Liver (tissue), 9 donors: ENCODE data around the gene XDH. TPM values are rescaled to one million over a fixed set of nuclear protein-coding genes. Genes with fewer than 3 reads are reported as not detected.
A peak's percentile ranks its signal among the peaks of the same experiment; 100 is the strongest.

Source experiments
- DNase-seq: peaks from one replicate; pipeline ENCODE4 v3.0.0-alpha.2; 2017; ENCODE audit warnings: low spot score
- H3K27ac ChIP-seq, 2 donors: one replicate each; pipeline ENCODE4 v1.7.0; 2013; ENCODE audit warnings: inconsistent platforms in 2 of 2, low read length in 2 of 2, control low read depth in 1 of 2, low read depth in 1 of 2, mild to moderate bottlenecking in 1 of 2
- H3K27me3 ChIP-seq, 4 donors: one replicate each; pipeline versions ENCODE4 v1.6.1 to v1.7.0; 2013; ENCODE audit warnings: low read length in 3 of 4, inconsistent platforms in 1 of 4, mild to moderate bottlenecking in 1 of 4, moderate library complexity in 1 of 4; ENCODE audit not compliant: control insufficient read depth in 4 of 4, insufficient read depth in 4 of 4
- H3K36me3 ChIP-seq, 4 donors: one replicate each; pipeline versions ENCODE4 v1.6.1 to v1.7.0; 2013; ENCODE audit warnings: low read length in 3 of 4, mild to moderate bottlenecking in 3 of 4, low read depth in 1 of 4, moderate library complexity in 1 of 4; ENCODE audit not compliant: control insufficient read depth in 4 of 4, insufficient read depth in 3 of 4
- H3K4me1 ChIP-seq, 4 donors: one replicate each; pipeline versions ENCODE4 v1.6.1 to v1.7.0; 2013; ENCODE audit warnings: low read length in 3 of 4, mild to moderate bottlenecking in 3 of 4, moderate library complexity in 1 of 4; ENCODE audit not compliant: control insufficient read depth in 4 of 4, insufficient read depth in 4 of 4
- H3K4me3 ChIP-seq, 3 donors: one replicate each; pipeline versions ENCODE4 v1.6.1 to v1.7.0; 2013; ENCODE audit warnings: low read length in 3 of 3, control low read depth in 1 of 3, low read depth in 1 of 3, mild to moderate bottlenecking in 1 of 3
- H3K9ac ChIP-seq, 2 donors: one replicate each; pipeline ENCODE4 v1.7.0; 2013; ENCODE audit warnings: low read length in 2 of 2, mild to moderate bottlenecking in 2 of 2, moderate library complexity in 2 of 2, control low read depth in 1 of 2, low read depth in 1 of 2
- H3K9me3 ChIP-seq, 4 donors: one replicate each; pipeline versions ENCODE4 v1.6.1 to v1.7.0; 2013; ENCODE audit warnings: low read length in 3 of 4; ENCODE audit not compliant: control insufficient read depth in 4 of 4
- CTCF ChIP-seq: fragments of 150-350 bp; IDR thresholded peaks from 2 replicates; pipeline ENCODE4 v1.5.1; 2017; ENCODE audit warnings: improper control_type of control experiment, low read depth, low read length; ENCODE audit not compliant: missing input control
- EGR1 ChIP-seq, 2 donors: IDR thresholded peaks; 2 replicates each; pipeline ENCODE4 v1.6.1; 2016 to 2018; ENCODE audit warnings: antibody characterized with exemption in 2 of 2, low read depth in 2 of 2
- FOXA1 ChIP-seq: IDR thresholded peaks from 2 replicates; pipeline ENCODE4 v1.6.1; 2016; ENCODE audit warnings: antibody characterized with exemption
- HNF4A ChIP-seq, 2 donors: conservative IDR thresholded peaks; 2 replicates each; pipeline ENCODE4 v1.6.1; 2016; ENCODE audit warnings: antibody characterized with exemption in 2 of 2, mild to moderate bottlenecking in 2 of 2
- HNF4G ChIP-seq: IDR thresholded peaks from 2 replicates; pipeline ENCODE4 v1.6.1; 2016; ENCODE audit warnings: antibody characterized with exemption
- JUND ChIP-seq, 2 donors: IDR thresholded peaks; 2 replicates each; pipeline ENCODE4 v1.6.1; 2016; ENCODE audit warnings: antibody characterized with exemption in 2 of 2
- NR2F2 ChIP-seq: IDR thresholded peaks from 2 replicates; pipeline ENCODE4 v1.6.1; 2016; ENCODE audit warnings: antibody characterized with exemption
- RAD21 ChIP-seq, 2 donors: IDR thresholded peaks; 2 replicates each; pipeline ENCODE4 v1.6.1; 2016; ENCODE audit warnings: antibody characterized with exemption in 2 of 2, mild to moderate bottlenecking in 2 of 2
- RXRA ChIP-seq, 2 donors: IDR thresholded peaks; 2 replicates each; pipeline ENCODE4 v1.6.1; 2017 to 2018; ENCODE audit warnings: antibody characterized with exemption in 2 of 2, mild to moderate bottlenecking in 1 of 2
- SP1 ChIP-seq: IDR thresholded peaks from 2 replicates; pipeline ENCODE4 v1.6.1; 2018; ENCODE audit warnings: antibody characterized with exemption, mild to moderate bottlenecking
- YY1 ChIP-seq: IDR thresholded peaks from 2 replicates; pipeline ENCODE4 v1.6.1; 2016; ENCODE audit warnings: antibody characterized with exemption, mild to moderate bottlenecking
- WGBS: extraction: QIAGEN DNeasy Blood & Tissue Kit; methylation state at CpG from one replicate; pipeline ENCODE4 v1.1.7; 2013; 5-methylcytosine and 5-hydroxymethylcytosine counted together
- polyA plus RNA-seq, 2 donors: library from polyadenylated mRNA; stranded (reverse) in 1 of 2; unstranded in 1 of 2; fragments of 200-250 nt in 1 of 2; fragments of >200 nt in 1 of 2; fragmentation: Nextera tagmentation in 1 of 2; extraction: Ambion mirVana in 1 of 2; gene quantifications; one replicate each; pipeline versions ENCODE4 v1.2.1 to v1.2.3, GENCODE V29; 2013 to 2015
- total RNA-seq, 2 donors: library from RNA; depleted of rRNA; stranded (reverse); fragments of >200 nt; gene quantifications; one replicate each; pipeline ENCODE4 v1.2.3, GENCODE V29; 2014
- TF ChIP-seq, protein P1 (sequence below): IDR thresholded peaks from 2 replicates; pipeline ENCODE4 v1.6.1; 2016; ENCODE audit warnings: antibody characterized with exemption
- TF ChIP-seq, protein P2 (sequence below): IDR thresholded peaks from 2 replicates; pipeline ENCODE4 v1.6.1; 2016; ENCODE audit warnings: antibody characterized with exemption, mild to moderate bottlenecking
- TF ChIP-seq, protein P3 (sequence below): IDR thresholded peaks from 2 replicates; pipeline ENCODE4 v1.6.1; 2016; ENCODE audit warnings: antibody characterized with exemption
- donor health status: healthy.
- donor health status: healthy.
- donor health status: healthy.
- donor health status: healthy.
- donor health status: healthy.

XDH gene
- total and polyA plus RNA-seq, 4 donors: 6.8 to 76.6 (median 12.0) TPM

- 41% methylated on average over 3 of the region's 3 CpGs for WGBS
- H3K4me3 ChIP-seq: no peak overlapping the region
- no peak for DNase-seq
These were observed 20.4 kb upstream of the XDH start for GRCh38 chr2:31434911-31435310.

DNA sequence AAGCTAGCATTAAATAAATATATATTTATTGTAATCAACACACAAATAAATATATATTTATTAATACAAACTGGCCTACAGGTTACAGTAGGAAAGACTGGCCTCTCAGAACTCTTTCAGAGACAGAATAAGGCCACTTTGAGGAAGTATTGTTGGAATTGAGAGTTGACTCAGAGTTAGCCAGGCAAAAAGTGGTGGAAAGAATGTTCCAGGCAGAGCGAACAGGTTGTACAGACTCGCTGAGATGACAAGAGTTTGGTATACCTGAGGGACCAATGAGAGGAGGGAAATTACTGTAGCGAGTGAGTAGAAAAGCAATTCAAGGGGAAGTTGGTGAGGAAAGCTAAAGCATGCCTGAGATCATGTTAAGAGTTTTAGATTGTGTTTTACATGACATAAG is 19.0 kb upstream of the XDH start:
- TF ChIP-seq RXRA (IDR thresholded peaks at IDR 0.05) (no peak), RAD21 (IDR thresholded peaks at IDR 0.05) (no peak), CTCF (no peak)
- H3K27ac ChIP-seq: no peak overlapping the region
- 90% methylated on average over 3 of the region's 3 CpGs for WGBS

More at GRCh38 chr2:31434911-31435310, 20.4 kb upstream of the XDH start:
- H3K9ac ChIP-seq: no peak overlapping the region
- TF ChIP-seq JUND (IDR thresholded peaks at IDR 0.05) (no peak), RAD21 (IDR thresholded peaks at IDR 0.05) (peak; percentile 80 to 85), HNF4A (conservative IDR thresholded peaks at IDR 0.05) (no peak), CTCF (peak; percentile 58)
- no peaks in the 10 kb centered on the region for H3K9me3 ChIP-seq
- H3K27ac ChIP-seq: no peak overlapping the region
- H3K27me3 ChIP-seq: no peaks in the 10 kb centered on the region
- H3K36me3 ChIP-seq: no peaks in the 10 kb centered on the region
- H3K4me1 ChIP-seq: no peaks in the 10 kb centered on the region

GRCh38 chr2:31430439-31431165 is 16.1 kb upstream of the XDH start:
- H3K9me3 ChIP-seq: no peaks in the 10 kb centered on the region
- 93% methylated on average over 9 of the region's 9 CpGs for whole genome bisulfite sequencing
- H3K4me1 ChIP-seq: no peaks in the 10 kb centered on the region
- H3K27me3 ChIP-seq: no peaks in the 10 kb centered on the region
- no peak overlapping the region for H3K27ac ChIP-seq
- no peak overlapping the region for H3K4me3 ChIP-seq
- H3K36me3 ChIP-seq: no peaks in the 10 kb centered on the region
- DNase-seq: no peak
- H3K9ac ChIP-seq: no peak overlapping the region
- TF ChIP-seq FOXA1: no peak
- TF ChIP-seq, protein P1, sequence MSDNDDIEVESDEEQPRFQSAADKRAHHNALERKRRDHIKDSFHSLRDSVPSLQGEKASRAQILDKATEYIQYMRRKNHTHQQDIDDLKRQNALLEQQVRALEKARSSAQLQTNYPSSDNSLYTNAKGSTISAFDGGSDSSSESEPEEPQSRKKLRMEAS: no peak
- TF ChIP-seq YY1: no peak
- TF ChIP-seq HNF4G: no peak
- TF ChIP-seq, protein P2, sequence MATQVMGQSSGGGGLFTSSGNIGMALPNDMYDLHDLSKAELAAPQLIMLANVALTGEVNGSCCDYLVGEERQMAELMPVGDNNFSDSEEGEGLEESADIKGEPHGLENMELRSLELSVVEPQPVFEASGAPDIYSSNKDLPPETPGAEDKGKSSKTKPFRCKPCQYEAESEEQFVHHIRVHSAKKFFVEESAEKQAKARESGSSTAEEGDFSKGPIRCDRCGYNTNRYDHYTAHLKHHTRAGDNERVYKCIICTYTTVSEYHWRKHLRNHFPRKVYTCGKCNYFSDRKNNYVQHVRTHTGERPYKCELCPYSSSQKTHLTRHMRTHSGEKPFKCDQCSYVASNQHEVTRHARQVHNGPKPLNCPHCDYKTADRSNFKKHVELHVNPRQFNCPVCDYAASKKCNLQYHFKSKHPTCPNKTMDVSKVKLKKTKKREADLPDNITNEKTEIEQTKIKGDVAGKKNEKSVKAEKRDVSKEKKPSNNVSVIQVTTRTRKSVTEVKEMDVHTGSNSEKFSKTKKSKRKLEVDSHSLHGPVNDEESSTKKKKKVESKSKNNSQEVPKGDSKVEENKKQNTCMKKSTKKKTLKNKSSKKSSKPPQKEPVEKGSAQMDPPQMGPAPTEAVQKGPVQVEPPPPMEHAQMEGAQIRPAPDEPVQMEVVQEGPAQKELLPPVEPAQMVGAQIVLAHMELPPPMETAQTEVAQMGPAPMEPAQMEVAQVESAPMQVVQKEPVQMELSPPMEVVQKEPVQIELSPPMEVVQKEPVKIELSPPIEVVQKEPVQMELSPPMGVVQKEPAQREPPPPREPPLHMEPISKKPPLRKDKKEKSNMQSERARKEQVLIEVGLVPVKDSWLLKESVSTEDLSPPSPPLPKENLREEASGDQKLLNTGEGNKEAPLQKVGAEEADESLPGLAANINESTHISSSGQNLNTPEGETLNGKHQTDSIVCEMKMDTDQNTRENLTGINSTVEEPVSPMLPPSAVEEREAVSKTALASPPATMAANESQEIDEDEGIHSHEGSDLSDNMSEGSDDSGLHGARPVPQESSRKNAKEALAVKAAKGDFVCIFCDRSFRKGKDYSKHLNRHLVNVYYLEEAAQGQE: no peak
- TF ChIP-seq SP1: no peak
- TF ChIP-seq, protein P3, sequence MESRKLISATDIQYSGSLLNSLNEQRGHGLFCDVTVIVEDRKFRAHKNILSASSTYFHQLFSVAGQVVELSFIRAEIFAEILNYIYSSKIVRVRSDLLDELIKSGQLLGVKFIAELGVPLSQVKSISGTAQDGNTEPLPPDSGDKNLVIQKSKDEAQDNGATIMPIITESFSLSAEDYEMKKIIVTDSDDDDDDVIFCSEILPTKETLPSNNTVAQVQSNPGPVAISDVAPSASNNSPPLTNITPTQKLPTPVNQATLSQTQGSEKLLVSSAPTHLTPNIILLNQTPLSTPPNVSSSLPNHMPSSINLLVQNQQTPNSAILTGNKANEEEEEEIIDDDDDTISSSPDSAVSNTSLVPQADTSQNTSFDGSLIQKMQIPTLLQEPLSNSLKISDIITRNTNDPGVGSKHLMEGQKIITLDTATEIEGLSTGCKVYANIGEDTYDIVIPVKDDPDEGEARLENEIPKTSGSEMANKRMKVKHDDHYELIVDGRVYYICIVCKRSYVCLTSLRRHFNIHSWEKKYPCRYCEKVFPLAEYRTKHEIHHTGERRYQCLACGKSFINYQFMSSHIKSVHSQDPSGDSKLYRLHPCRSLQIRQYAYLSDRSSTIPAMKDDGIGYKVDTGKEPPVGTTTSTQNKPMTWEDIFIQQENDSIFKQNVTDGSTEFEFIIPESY: no peak
- no peak for TF ChIP-seq EGR1 (IDR thresholded peaks at IDR 0.05; ENCODE audit: low read depth in 2 of 2)
- TF ChIP-seq NR2F2: no peak
- TF ChIP-seq RAD21 (IDR thresholded peaks at IDR 0.05): no peak
- TF ChIP-seq CTCF: no peak
- TF ChIP-seq RXRA (IDR thresholded peaks at IDR 0.05): no peak

More for the DNA sequence above, 19.0 kb upstream of the XDH start:
- no peak overlapping the region for H3K4me3 ChIP-seq
- no peaks in the 10 kb centered on the region for H3K36me3 ChIP-seq
- H3K4me1 ChIP-seq: no peaks in the 10 kb centered on the region
- H3K9ac ChIP-seq: no peak overlapping the region
- no peaks in the 10 kb centered on the region for H3K9me3 ChIP-seq
- DNase-seq: no peak
- no peaks in the 10 kb centered on the region for H3K27me3 ChIP-seq
